Measurements from ENCODE around the gene CROCC2. TPM values are rescaled to one million over a fixed set of nuclear protein-coding genes. Genes with fewer than 3 reads are reported as not detected.

The CROCC2 gene
- polyA plus RNA-seq, 1 experiment = not detected

DNA sequence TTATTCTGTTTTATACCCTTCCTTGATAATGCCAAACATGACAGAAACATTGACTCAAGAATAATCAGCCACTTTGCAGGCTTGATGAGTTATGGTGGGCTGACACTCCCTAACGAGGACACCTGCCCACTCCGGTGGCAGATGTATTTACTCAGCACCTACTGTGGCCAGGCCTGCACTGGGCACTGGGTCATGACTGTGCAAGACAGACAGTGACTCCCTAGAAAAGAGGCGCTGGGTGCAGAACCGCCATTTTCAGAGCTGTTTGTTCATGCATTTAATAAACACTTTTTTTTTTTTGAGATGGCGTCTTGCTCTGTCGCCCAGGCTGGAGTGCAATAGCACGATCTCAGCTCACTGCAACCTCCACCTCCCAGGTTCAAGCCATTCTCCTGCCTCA, 124.7 kb downstream of the CROCC2 start:
- ChIA-PET POLR2A (no interaction called here), CTCF (no interaction called here)
- no peak for DNase-seq (ENCODE audit: low read depth, low spot score)
- Histone ChIP-seq H3K27ac (ENCODE audit: low read depth, low read length) (no peak overlapping the region), H3K4me3 (ENCODE audit: low read depth, low read length) (no peak overlapping the region), H3K9me3 (ENCODE audit: control insufficient read depth, insufficient read depth, low read length) (peaks cover 13% of the 10 kb centered on the region), H3K27me3 (ENCODE audit: control insufficient read depth, insufficient read depth, low read length) (no peaks in the 10 kb centered on the region)
- TF ChIP-seq, protein P1, sequence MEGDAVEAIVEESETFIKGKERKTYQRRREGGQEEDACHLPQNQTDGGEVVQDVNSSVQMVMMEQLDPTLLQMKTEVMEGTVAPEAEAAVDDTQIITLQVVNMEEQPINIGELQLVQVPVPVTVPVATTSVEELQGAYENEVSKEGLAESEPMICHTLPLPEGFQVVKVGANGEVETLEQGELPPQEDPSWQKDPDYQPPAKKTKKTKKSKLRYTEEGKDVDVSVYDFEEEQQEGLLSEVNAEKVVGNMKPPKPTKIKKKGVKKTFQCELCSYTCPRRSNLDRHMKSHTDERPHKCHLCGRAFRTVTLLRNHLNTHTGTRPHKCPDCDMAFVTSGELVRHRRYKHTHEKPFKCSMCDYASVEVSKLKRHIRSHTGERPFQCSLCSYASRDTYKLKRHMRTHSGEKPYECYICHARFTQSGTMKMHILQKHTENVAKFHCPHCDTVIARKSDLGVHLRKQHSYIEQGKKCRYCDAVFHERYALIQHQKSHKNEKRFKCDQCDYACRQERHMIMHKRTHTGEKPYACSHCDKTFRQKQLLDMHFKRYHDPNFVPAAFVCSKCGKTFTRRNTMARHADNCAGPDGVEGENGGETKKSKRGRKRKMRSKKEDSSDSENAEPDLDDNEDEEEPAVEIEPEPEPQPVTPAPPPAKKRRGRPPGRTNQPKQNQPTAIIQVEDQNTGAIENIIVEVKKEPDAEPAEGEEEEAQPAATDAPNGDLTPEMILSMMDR (IDR thresholded peaks at IDR 0.05; ENCODE audit: low read depth, low read length) = no peak

DNA sequence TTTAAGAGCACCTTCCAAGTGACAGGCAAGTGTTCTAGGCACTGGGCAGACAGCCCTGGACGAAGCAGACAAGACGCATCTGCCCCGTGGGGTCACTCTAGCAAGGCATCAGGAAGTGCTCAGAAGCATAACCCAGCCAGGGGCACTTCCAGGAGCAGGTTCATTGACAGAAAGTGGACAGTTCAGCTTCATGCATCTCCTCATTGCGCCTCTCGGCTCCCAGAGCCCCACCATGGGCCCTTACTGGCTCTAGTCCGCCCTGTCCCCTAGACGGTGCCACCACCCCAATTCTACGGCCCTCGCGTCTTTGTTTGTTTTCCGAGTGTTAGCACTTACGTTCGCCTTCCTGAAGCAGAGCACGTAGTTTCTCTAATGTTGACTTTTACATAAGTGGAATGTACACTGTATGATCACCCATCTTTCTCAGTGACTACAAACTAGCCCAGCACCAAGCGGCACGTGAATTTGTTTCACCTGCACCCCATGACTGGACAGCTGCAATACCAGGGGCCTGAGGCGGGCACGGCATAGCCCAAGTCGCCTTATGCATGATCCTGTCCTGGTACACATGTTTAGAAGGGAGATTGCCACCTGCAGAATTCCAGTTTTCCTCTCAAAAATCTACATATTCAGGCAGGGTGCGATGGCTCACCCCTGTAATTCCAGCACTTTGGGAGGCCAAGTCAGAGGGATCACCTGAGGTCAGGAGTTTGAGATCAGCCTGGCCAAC, 125.5 kb downstream of the CROCC2 start:
- no peak overlapping the region for H3K27ac ChIP-seq (ENCODE audit: low read depth, low read length)
- TF ChIP-seq, protein P1 (IDR thresholded peaks at IDR 0.05; ENCODE audit: low read depth, low read length) = no peak
- H3K4me3 ChIP-seq (ENCODE audit: low read depth, low read length) = no peak overlapping the region
- H3K9me3 ChIP-seq (ENCODE audit: control insufficient read depth, insufficient read depth, low read length) = peaks cover 9% of the 10 kb centered on the region
- CTCF ChIA-PET = no interaction called here
- H3K27me3 ChIP-seq (ENCODE audit: control insufficient read depth, insufficient read depth, low read length) = no peaks in the 10 kb centered on the region
- DNase-seq (ENCODE audit: low read depth, low spot score) = no peak
- POLR2A ChIA-PET = no interaction called here

DNA sequence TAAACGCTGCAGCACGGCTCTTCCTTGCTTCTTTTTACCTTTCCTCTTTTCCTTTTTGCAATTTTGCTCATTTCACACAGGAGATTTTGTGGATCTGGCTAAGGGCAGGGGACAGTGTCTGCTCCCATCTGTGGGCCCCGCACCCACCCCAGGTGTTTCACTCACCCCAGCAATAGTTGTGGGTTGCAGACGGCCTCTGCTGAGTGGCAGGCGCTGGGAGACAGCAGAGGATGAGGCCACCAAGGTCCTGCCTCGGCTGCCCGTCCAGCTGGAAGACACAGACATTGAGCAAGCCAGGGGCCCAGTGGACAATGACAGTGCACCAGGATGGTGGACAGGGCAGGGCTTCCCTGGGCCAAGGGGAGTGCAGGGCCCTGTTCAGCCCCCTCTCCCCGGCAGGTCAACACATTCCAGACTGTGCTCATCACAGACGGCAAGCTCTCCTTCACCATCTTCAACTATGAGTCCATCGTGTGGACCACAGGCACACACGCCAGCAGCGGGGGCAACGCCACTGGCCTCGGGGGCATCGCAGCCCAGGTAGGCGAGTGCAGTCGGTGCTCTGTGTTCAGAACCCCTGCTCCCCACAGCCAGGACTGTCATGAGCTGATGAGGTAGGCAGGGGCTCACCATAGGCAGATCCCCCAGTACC, 127.3 kb downstream of the CROCC2 start:
- Histone ChIP-seq H3K4me3 (ENCODE audit: low read depth, low read length) (no peak overlapping the region), H3K9me3 (ENCODE audit: control insufficient read depth, insufficient read depth, low read length) (no peaks in the 10 kb centered on the region; the same call in 1 of the 2 replicates), H3K27ac (ENCODE audit: low read depth, low read length) (no peak overlapping the region), H3K27me3 (ENCODE audit: control insufficient read depth, insufficient read depth, low read length) (no peaks in the 10 kb centered on the region)
- CTCF ChIA-PET = no interaction called here
- TF ChIP-seq, protein P1 (IDR thresholded peaks at IDR 0.05; ENCODE audit: low read depth, low read length) = no peak
- no peak for DNase-seq (ENCODE audit: low read depth, low spot score)
- POLR2A ChIA-PET = no interaction called here

DNA sequence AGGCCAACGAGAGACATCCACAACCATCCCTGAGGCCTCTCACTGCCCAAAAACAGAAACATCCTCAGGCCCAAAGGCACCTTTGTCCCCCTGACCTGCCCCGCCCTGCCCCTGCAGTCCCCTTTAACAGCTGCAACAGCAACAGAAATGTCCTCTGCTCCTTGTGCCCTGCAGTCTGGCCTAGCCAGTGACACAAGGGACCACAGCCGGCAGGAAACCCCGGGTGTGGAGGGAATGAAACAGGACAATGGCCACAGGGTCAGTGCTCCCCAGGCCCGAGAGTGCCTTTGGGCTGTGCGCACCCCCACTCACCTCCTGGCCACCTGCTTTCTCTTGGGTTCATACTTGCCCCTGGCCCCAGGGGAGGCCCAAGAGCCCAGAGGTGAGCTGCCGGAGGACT, 127.9 kb downstream of the CROCC2 start:
- no peak for DNase-seq (ENCODE audit: low read depth, low spot score)
- no peaks in the 10 kb centered on the region for H3K27me3 ChIP-seq (ENCODE audit: control insufficient read depth, insufficient read depth, low read length)
- TF ChIP-seq, protein P1 (IDR thresholded peaks at IDR 0.05; ENCODE audit: low read depth, low read length) = no peak
- H3K9me3 ChIP-seq (ENCODE audit: control insufficient read depth, insufficient read depth, low read length) = no peaks in the 10 kb centered on the region; the same call in 1 of the 2 replicates
- CTCF ChIA-PET = no interaction called here
- no peak overlapping the region for H3K27ac ChIP-seq (ENCODE audit: low read depth, low read length)
- POLR2A ChIA-PET = no interaction called here
- no peak overlapping the region for H3K4me3 ChIP-seq (ENCODE audit: low read depth, low read length)

DNA sequence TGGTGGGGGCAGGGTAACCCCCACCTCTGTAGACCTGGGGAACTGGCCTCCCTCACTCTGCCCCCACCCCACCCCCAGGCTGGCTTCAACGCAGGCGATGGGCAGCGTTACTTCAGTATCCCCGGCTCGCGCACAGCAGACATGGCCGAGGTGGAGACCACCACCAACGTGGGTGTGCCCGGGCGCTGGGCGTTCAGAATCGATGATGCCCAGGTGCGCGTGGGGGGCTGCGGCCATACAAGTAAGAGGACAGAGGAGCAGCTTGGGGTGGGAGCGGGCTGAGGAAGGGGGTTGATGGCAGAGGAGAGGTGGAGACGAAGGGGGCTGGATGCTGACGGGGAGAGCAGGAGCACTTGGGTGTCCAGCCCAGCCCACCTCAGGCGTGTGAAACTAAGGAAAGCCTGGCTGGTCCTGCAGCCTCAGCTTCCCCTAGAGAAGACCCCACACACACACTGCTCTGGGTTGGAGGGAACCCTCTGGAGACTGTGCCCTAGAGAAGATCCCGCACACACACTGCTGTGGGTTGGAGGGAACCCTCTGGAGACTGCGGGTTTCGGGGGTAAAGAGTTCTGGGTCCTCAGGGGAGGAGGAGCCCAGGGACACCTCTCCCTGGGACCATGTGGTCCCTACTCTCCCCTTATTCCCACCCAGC, 128.5 kb downstream of the CROCC2 start:
- no peaks in the 10 kb centered on the region for H3K27me3 ChIP-seq (ENCODE audit: control insufficient read depth, insufficient read depth, low read length)
- no peak overlapping the region for H3K4me3 ChIP-seq (ENCODE audit: low read depth, low read length)
- TF ChIP-seq, protein P1 (IDR thresholded peaks at IDR 0.05; ENCODE audit: low read depth, low read length) = no peak
- ChIA-PET CTCF (no interaction called here), POLR2A (no interaction called here)
- H3K27ac ChIP-seq (ENCODE audit: low read depth, low read length) = no peak overlapping the region
- H3K9me3 ChIP-seq (ENCODE audit: control insufficient read depth, insufficient read depth, low read length) = no peaks in the 10 kb centered on the region; the same call in 1 of the 2 replicates
- DNase-seq (ENCODE audit: low read depth, low spot score) = no peak

Measured in AG04450 (cell line).